ENCODE results near the gene LBHD1. TPM values are rescaled to one million over a fixed set of nuclear protein-coding genes. Genes with fewer than 3 reads are reported as not detected.

LBHD1 gene
- total and polyA plus RNA-seq, 2 of the 13 experiments (the other 11 are each of a cell fraction or from before 2014, with no cell fraction given) = 3.2 to 3.7 TPM

- TF ChIP-seq MAFF (IDR thresholded peaks at IDR 0.05; ENCODE audit: low read depth, low read length) (no peak), ZNF543 (CRISPR knock-in tag; IDR thresholded peaks at IDR 0.05) (peak; percentile 85), ZNF619 (CRISPR knock-in tag; IDR thresholded peaks at IDR 0.05) (no peak), ZNF773 (CRISPR knock-in tag; IDR thresholded peaks at IDR 0.05; ENCODE audit: borderline replicate concordance) (no peak), ZNF331 (CRISPR knock-in tag; IDR thresholded peaks at IDR 0.05) (no peak), ZNF362 (CRISPR knock-in tag; IDR thresholded peaks at IDR 0.05; ENCODE audit: borderline replicate concordance) (peak; percentile 37; the same call in 1 of the 2 replicates), ZNF251 (CRISPR knock-in tag; IDR thresholded peaks at IDR 0.05) (no peak), ATF5 (CRISPR knock-in tag; IDR thresholded peaks at IDR 0.05; ENCODE audit: low read depth) (no peak), AGO1 (IDR thresholded peaks at IDR 0.05; ENCODE audit: low read depth, low read length, poor library complexity, severe bottlenecking) (peak; percentile 80), ZNF567 (CRISPR knock-in tag; IDR thresholded peaks at IDR 0.05; ENCODE audit: borderline replicate concordance) (no peak), ISX (CRISPR knock-in tag; conservative IDR thresholded peaks at IDR 0.05) (no peak), TFAP4 (IDR thresholded peaks at IDR 0.05; ENCODE audit: borderline replicate concordance, low read depth) (no peak), TERF1 (CRISPR knock-in tag; IDR thresholded peaks at IDR 0.05) (no peak), THAP9 (CRISPR knock-in tag; IDR thresholded peaks at IDR 0.05; ENCODE audit: borderline replicate concordance) (peak; percentile 83; the same call in 1 of the 2 replicates), DR1 (CRISPR knock-in tag; IDR thresholded peaks at IDR 0.05) (peak; percentile 68), ZNF451 (CRISPR knock-in tag; IDR thresholded peaks at IDR 0.05) (no peak), CC2D1A (CRISPR knock-in tag; IDR thresholded peaks at IDR 0.05) (0 out of 2 replicates have a peak, but pooled peaks have one; percentile 24), USF2 (IDR thresholded peaks at IDR 0.05; ENCODE audit: low read depth, low read length) (peak; percentile 95), USF2 (CRISPR knock-in tag; IDR thresholded peaks at IDR 0.05; ENCODE audit: borderline replicate concordance) (peak; percentile 99; the same call in 1 of the 2 replicates)
Measured at GRCh38 chr11:62678770-62679696, 7.0 kb upstream of the LBHD1 start, which contains the start of gene UBXN1 (continued).

Data from HepG2 (cell line).